GM10248 (cell line): ENCODE measurements around the gene CHRNA1.

Experiments used
- CTCF ChIA-PET: fragments of 300-600 bp; sonication (Branson Sonifier 250); formaldehyde crosslinking; extraction: SDS; loops from one replicate; lab custom pipeline; 2021; ENCODE audit warnings: antibody characterized with exemption; lab: Yijun Ruan, JAX
- POLR2A ChIA-PET: fragments of 350-650 bp; sonication (Branson Sonifier 250); formaldehyde crosslinking; extraction: SDS; loops from one replicate; lab custom pipeline; 2020; ENCODE audit warnings: antibody characterized with exemption; lab: Yijun Ruan, JAX
- DNase-seq: peaks from one replicate; pipeline ENCODE4 v3.0.0; 2012; ENCODE audit errors: extremely low spot score
- CTCF ChIP-seq: IDR thresholded peaks from 2 replicates; pipeline ENCODE4 v1.5.1; 2012; ENCODE audit warnings: mild to moderate bottlenecking, low read depth; ENCODE audit errors: extremely low read depth, missing control alignments, control extremely low read depth

CHRNA1 gene

GRCh38 chr2:174766271-174766670, 2.0 kb upstream of the CHRNA1 start:
- ChIA-PET POLR2A (no interaction called here), CTCF (interaction anchor here (1.1 to 1.9 kb wide), 3 partner anchors 12 to 17 kb away, joined by 3 to 5 read pairs (median 4); no protein-coding TSS in a partner anchor)
- DNase-seq = no peak
- TF ChIP-seq CTCF = no peak

GRCh38 chr2:174765576-174765975, 1.3 kb upstream of the CHRNA1 start:
- CTCF ChIA-PET = interaction anchor here (1.8 to 1.9 kb wide), 2 partner anchors 11 to 14 kb away, joined by 4 to 5 read pairs; no protein-coding TSS in a partner anchor

GRCh38 chr2:174763780-174764179, 492 bp downstream of the CHRNA1 start:
- DNase-seq = no peak
- ChIA-PET POLR2A (no interaction called here), CTCF (interaction anchor here (1.2 to 1.7 kb wide), 3 partner anchors 7 to 17 kb away, joined by 4 to 13 read pairs (median 6); no protein-coding TSS in a partner anchor)
- no peak for TF ChIP-seq CTCF

More at GRCh38 chr2:174765576-174765975, 1.3 kb upstream of the CHRNA1 start:
- no peak for TF ChIP-seq CTCF
- POLR2A ChIA-PET = no interaction called here
- DNase-seq = no peak

GRCh38 chr2:174762464-174762863, 1.8 kb downstream of the CHRNA1 start:
- POLR2A ChIA-PET = no interaction called here

GRCh38 chr2:174761837-174762236, 2.4 kb downstream of the CHRNA1 start:
- POLR2A ChIA-PET = no interaction called here
- CTCF ChIA-PET = interaction anchor here (1.5 to 1.7 kb wide), 4 partner anchors 9 to 13 kb away, joined by 4 to 11 read pairs (median 6); no protein-coding TSS in a partner anchor
- no peak for DNase-seq
- TF ChIP-seq CTCF = no peak

More at GRCh38 chr2:174762464-174762863, 1.8 kb downstream of the CHRNA1 start:
- TF ChIP-seq CTCF = no peak
- CTCF ChIA-PET = interaction anchor here (1.1 to 1.7 kb wide), 4 partner anchors 9 to 14 kb away, joined by 4 to 6 read pairs (median 5); no protein-coding TSS in a partner anchor
- no peak for DNase-seq

- POLR2A ChIA-PET = no interaction called here
- no peak for TF ChIP-seq CTCF
- no peak for DNase-seq
- CTCF ChIA-PET = interaction anchor here (1.0 to 1.7 kb wide), 3 partner anchors 10 to 14 kb away, joined by 3 to 11 read pairs (median 3); no protein-coding TSS in a partner anchor
Measured at GRCh38 chr2:174760845-174761473, 3.3 kb downstream of the CHRNA1 start.
